HEK293 (cell line): ENCODE measurements around the gene PAPSS2.

ENCODE experiments used
- TCF7L2 ChIP-seq: IDR thresholded peaks from 2 replicates; pipeline ENCODE4 v1.6.1; 2011; ENCODE audit warnings: low read depth, mild to moderate bottlenecking, inconsistent platforms, low read length, moderate library complexity, borderline replicate concordance
- ZBTB21 ChIP-seq: fragments of 450-650 bp; formaldehyde crosslinking; IDR thresholded peaks from 2 replicates; pipeline ENCODE4 v1.5.1; 2017; ENCODE audit warnings: missing biosample characterization, missing genetic modification characterization
- ZFP41 ChIP-seq: fragments of 450-650 bp; formaldehyde crosslinking; IDR thresholded peaks from 2 replicates; pipeline ENCODE4 v1.5.1; 2016; ENCODE audit warnings: missing biosample characterization, missing genetic modification characterization, borderline replicate concordance
- ZNF530 ChIP-seq: fragments of 450-650 bp; formaldehyde crosslinking; IDR thresholded peaks from 2 replicates; pipeline ENCODE4 v1.5.1; 2016; ENCODE audit warnings: low read depth, missing biosample characterization, missing genetic modification characterization
- ZNF629 ChIP-seq: fragments of 450-650 bp; formaldehyde crosslinking; IDR thresholded peaks from 2 replicates; pipeline ENCODE4 v1.5.1; 2017; ENCODE audit warnings: missing biosample characterization, missing genetic modification characterization
- ZNF707 ChIP-seq: fragments of 450-650 bp; formaldehyde crosslinking; IDR thresholded peaks from 2 replicates; pipeline ENCODE4 v1.5.1; 2016; ENCODE audit warnings: missing biosample characterization, missing genetic modification characterization
- ZNF785 ChIP-seq: fragments of 450-650 bp; formaldehyde crosslinking; IDR thresholded peaks from 2 replicates; pipeline ENCODE4 v1.5.1; 2016; ENCODE audit warnings: missing biosample characterization, missing genetic modification characterization
- ZNF830 ChIP-seq: fragments of 450-650 bp; IDR thresholded peaks from 2 replicates; pipeline ENCODE4 v1.5.0; 2018; ENCODE audit warnings: missing biosample characterization, missing genetic modification characterization, low read depth, mild to moderate bottlenecking, moderate library complexity
- TF ChIP-seq, protein P1 (sequence below): fragments of 450-650 bp; formaldehyde crosslinking; IDR thresholded peaks from 2 replicates; pipeline ENCODE4 v1.5.1; 2017; ENCODE audit warnings: missing biosample characterization, missing genetic modification characterization
- TF ChIP-seq, protein P2 (sequence below): fragments of 450-650 bp; formaldehyde crosslinking; IDR thresholded peaks from 2 replicates; pipeline ENCODE4 v1.5.1; 2016; ENCODE audit warnings: missing biosample characterization, missing genetic modification characterization
- TF ChIP-seq, protein P3 (sequence below): fragments of 450-650 bp; formaldehyde crosslinking; conservative IDR thresholded peaks from 2 replicates; pipeline ENCODE4 v1.5.1; 2016; ENCODE audit warnings: low read depth, missing biosample characterization, missing genetic modification characterization
- TF ChIP-seq, protein P4 (sequence below): fragments of 450-650 bp; formaldehyde crosslinking; IDR thresholded peaks from 2 replicates; pipeline ENCODE4 v1.5.1; 2016; ENCODE audit warnings: missing biosample characterization, missing genetic modification characterization
- TF ChIP-seq, protein P5 (sequence below): fragments of 450-650 bp; formaldehyde crosslinking; IDR thresholded peaks from 2 replicates; pipeline ENCODE4 v1.5.1; 2017; ENCODE audit warnings: missing biosample characterization, mild to moderate bottlenecking, missing genetic modification characterization, moderate library complexity

DNA sequence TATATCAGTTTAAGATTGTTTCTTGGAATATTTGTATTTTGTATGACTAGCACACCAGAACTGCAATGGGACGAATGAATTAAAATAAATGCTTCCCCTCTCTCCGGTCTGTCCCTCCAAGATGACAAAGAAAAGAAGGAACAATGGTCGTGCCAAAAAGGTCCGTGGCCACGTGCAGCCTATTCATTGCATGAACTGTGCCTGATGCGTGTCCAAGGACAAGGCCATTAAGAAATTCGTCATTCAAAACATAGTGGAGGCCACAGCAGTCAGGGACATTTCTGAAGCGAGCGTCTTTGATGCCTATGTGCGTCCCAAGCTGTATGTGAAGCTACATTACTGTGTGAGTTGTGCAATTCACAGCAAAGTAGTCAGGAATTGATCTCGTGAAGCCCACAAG, 17.2 kb upstream of the PAPSS2 start:
- TF ChIP-seq, protein P1, sequence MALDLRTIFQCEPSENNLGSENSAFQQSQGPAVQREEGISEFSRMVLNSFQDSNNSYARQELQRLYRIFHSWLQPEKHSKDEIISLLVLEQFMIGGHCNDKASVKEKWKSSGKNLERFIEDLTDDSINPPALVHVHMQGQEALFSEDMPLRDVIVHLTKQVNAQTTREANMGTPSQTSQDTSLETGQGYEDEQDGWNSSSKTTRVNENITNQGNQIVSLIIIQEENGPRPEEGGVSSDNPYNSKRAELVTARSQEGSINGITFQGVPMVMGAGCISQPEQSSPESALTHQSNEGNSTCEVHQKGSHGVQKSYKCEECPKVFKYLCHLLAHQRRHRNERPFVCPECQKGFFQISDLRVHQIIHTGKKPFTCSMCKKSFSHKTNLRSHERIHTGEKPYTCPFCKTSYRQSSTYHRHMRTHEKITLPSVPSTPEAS (tag by site-specific recombination), result no peak
- no peak for TF ChIP-seq ZNF830 (tag by site-specific recombination)
- TF ChIP-seq TCF7L2, result no peak
- no peak for TF ChIP-seq ZFP41 (tag by site-specific recombination)
- TF ChIP-seq ZNF785 (tag by site-specific recombination), result no peak
- no peak for TF ChIP-seq ZBTB21
- TF ChIP-seq, protein P2, sequence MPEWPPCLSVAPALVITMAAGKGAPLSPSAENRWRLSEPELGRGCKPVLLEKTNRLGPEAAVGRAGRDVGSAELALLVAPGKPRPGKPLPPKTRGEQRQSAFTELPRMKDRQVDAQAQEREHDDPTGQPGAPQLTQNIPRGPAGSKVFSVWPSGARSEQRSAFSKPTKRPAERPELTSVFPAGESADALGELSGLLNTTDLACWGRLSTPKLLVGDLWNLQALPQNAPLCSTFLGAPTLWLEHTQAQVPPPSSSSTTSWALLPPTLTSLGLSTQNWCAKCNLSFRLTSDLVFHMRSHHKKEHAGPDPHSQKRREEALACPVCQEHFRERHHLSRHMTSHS, result no peak
- TF ChIP-seq, protein P3, sequence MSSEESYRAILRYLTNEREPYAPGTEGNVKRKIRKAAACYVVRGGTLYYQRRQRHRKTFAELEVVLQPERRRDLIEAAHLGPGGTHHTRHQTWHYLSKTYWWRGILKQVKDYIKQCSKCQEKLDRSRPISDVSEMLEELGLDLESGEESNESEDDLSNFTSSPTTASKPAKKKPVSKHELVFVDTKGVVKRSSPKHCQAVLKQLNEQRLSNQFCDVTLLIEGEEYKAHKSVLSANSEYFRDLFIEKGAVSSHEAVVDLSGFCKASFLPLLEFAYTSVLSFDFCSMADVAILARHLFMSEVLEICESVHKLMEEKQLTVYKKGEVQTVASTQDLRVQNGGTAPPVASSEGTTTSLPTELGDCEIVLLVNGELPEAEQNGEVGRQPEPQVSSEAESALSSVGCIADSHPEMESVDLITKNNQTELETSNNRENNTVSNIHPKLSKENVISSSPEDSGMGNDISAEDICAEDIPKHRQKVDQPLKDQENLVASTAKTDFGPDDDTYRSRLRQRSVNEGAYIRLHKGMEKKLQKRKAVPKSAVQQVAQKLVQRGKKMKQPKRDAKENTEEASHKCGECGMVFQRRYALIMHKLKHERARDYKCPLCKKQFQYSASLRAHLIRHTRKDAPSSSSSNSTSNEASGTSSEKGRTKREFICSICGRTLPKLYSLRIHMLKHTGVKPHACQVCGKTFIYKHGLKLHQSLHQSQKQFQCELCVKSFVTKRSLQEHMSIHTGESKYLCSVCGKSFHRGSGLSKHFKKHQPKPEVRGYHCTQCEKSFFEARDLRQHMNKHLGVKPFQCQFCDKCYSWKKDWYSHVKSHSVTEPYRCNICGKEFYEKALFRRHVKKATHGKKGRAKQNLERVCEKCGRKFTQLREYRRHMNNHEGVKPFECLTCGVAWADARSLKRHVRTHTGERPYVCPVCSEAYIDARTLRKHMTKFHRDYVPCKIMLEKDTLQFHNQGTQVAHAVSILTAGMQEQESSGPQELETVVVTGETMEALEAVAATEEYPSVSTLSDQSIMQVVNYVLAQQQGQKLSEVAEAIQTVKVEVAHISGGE, result no peak
- TF ChIP-seq, protein P4, sequence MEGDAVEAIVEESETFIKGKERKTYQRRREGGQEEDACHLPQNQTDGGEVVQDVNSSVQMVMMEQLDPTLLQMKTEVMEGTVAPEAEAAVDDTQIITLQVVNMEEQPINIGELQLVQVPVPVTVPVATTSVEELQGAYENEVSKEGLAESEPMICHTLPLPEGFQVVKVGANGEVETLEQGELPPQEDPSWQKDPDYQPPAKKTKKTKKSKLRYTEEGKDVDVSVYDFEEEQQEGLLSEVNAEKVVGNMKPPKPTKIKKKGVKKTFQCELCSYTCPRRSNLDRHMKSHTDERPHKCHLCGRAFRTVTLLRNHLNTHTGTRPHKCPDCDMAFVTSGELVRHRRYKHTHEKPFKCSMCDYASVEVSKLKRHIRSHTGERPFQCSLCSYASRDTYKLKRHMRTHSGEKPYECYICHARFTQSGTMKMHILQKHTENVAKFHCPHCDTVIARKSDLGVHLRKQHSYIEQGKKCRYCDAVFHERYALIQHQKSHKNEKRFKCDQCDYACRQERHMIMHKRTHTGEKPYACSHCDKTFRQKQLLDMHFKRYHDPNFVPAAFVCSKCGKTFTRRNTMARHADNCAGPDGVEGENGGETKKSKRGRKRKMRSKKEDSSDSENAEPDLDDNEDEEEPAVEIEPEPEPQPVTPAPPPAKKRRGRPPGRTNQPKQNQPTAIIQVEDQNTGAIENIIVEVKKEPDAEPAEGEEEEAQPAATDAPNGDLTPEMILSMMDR (tag by site-specific recombination), result no peak
- TF ChIP-seq ZNF629, result no peak
- TF ChIP-seq, protein P5, sequence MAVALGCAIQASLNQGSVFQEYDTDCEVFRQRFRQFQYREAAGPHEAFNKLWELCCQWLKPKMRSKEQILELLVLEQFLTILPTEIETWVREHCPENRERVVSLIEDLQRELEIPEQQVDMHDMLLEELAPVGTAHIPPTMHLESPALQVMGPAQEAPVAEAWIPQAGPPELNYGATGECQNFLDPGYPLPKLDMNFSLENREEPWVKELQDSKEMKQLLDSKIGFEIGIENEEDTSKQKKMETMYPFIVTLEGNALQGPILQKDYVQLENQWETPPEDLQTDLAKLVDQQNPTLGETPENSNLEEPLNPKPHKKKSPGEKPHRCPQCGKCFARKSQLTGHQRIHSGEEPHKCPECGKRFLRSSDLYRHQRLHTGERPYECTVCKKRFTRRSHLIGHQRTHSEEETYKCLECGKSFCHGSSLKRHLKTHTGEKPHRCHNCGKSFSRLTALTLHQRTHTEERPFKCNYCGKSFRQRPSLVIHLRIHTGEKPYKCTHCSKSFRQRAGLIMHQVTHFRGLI, result no peak
- no peak for TF ChIP-seq ZNF530 (tag by site-specific recombination)
- no peak for TF ChIP-seq ZNF707
